ENCODE data around the gene CAMLG.

Gene CAMLG

DNA sequence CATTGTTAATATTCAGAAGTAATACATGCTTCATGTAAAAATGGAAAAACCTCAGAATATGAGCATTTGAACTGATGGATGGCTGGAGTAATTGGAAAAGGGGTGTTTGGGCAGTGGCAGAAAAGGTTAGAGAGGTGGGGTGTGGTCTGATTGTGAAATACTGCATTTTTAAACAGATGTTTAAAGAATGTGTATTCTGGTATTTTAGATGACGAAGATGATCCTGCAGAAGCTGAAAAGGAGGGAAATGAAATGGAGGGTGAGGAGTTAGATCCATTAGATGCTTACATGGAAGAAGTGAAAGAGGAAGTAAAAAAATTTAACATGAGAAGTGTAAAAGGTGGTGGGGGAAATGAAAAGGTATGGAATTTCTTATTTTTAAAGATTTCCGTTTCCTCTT lies 39.0 kb downstream of the CAMLG start:
- no peak for DNase-seq (ENCODE audit: low read depth, low spot score)

DNA sequence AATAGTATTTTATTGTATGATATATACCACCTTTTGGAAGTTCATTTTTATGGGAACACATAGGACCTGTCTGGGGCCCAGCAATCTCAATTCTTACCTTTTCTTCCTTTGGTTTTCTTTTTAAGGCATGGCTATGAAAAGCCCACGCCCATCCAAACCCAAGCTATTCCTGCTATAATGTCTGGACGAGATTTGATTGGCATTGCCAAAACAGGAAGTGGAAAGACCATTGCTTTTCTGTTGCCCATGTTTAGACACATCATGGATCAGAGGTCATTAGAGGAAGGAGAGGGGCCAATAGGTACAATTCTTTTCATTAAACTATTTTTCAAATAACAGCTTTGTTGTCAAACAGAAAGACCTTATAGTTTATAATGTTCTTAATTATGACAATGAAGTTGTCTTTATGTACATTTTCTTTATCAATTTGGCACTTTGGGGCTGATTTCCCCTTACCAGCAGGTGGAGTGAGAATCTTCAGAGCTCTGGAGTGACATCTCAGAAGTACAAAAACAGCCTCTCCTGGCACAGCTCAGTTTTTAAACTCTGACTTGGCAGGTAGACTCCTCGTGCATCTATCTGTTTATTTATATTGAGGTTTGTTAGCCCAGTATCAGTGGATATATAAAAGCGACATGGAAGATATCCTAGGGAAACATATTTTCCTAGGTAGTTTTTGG lies 46.0 kb downstream of the CAMLG start:
- no peak for DNase-seq (ENCODE audit: low read depth, low spot score)

GRCh38 chr5:134784946-134785620 lies 46.7 kb downstream of the CAMLG start:
- DNase-seq (ENCODE audit: low read depth, low spot score) = peak; percentile 89

DNA sequence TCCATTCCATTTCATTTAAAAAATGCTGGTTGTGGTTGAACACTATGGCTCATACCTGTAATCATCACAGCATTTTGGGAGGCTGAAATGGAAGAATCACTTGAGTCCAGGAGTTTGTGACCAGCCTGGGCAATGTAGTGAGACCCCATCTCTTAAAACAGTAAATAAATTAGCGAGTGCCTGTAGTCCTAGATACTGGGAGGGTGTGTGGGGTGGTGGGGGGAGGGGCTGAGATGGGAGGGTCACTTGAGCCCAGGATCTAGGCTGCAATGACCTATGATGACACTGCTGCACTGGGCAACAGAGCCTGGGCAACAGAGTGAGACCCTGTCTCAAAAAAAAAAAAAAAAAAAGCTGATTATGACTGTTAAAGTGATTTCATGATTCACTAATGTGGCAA lies 49.3 kb downstream of the CAMLG start:
- DNase-seq (ENCODE audit: low read depth, low spot score) = no peak

GRCh38 chr5:134791580-134791979 lies 53.2 kb downstream of the CAMLG start:
- DNase-seq (ENCODE audit: low read depth, low spot score) = no peak

DNA sequence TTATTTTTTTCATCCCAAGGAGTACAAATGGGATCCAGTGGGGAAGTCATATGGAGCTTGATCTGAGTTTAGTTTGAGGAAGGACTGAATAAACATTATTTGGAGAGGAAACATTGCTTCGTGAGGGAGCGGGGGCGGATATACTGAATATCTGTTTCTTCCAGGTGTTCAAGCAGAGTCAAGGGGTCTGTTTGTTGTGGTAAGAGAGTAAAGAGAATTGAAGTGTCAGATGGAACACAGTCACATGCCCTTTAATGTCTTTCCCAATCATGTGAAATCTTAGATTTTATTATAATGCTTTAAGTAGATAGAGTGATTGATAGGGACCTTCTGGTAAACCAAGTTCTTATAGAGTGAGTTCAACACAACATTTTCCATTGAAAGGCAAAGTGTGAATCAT lies 53.9 kb downstream of the CAMLG start:
- DNase-seq (ENCODE audit: low read depth, low spot score) = no peak

- DNase-seq (ENCODE audit: low read depth, low spot score) = no peak
Measured at GRCh38 chr5:134793111-134793510, 54.8 kb downstream of the CAMLG start.

GRCh38 chr5:134794082-134794481 lies 55.7 kb downstream of the CAMLG start:
- DNase-seq (ENCODE audit: low read depth, low spot score) = peak; percentile 15

- no peak for DNase-seq (ENCODE audit: low read depth, low spot score)
Measured at GRCh38 chr5:134794819-134795218, 56.5 kb downstream of the CAMLG start.

DNA sequence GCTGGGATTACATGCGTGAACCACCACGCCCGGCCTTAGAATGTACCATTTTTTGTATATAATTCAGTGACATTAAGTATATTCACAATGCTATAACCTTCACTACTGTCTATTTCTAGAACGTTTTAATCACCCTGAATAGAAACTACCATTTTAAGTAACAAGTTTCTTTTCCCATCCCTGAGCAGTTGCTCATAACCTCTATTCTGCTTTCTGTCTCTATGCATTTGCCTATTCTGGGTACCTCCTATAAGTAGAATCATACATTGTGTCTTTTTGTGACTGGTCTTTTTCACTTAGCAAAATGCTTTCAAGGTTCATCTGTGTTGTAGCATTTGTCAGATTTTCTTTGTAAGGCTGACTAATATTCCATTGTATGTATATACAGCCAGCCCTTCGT lies 60.1 kb downstream of the CAMLG start:
- DNase-seq (ENCODE audit: low read depth, low spot score) = no peak

All from astrocyte of the hippocampus (primary cell).